ENCODE data around the gene DENND4B. TPM values are rescaled to one million over a fixed set of nuclear protein-coding genes. Genes with fewer than 3 reads are reported as not detected.

Gene DENND4B
- total and polyA plus RNA-seq, 4 donors, result 18.9 to 74.4 (median 39.1) TPM

DNA sequence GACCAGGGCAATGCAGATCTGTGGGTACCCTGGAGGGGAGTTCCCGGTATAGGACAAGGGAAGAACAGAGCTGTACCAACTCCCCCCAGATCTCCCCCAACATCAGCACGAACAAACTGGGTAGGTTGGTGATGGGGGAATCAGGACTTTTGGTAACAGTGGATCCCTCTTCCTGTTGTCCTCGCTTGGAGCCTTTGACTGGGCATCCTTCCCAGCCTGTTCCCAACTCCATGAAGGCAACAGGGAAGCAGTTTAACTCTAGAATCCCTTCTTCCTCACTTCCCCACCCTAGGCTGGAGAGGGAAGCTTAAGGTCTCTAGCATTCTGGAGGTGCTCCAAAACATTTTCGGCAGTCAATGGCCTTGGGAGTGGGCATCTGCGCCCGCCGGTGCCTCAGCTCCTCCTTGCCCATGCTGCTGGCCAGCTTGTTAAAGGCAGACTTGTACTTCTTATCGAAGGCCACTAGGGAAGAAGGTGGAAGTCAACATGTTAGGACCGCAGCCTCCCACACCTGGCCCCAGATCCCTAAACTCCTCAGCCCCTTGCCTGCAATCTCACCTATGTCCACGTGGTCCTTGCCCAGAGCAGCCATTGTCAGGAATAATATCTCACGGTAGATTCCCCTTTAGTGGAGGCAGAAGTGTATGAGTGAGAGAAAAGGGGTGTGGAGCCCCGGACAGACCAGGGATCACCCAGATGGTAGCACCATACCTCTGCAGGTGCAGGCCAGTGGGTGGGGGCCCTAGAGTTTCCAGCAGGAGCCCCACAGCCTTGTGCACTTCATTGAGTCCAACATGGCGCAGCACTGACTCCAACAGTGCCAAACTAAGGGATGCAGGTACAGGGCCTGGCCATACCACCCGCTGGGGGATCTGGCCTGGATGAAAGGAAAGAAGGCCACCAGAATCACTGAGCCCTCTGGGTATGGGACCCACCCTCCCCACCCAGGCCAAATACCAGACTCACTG, 16.3 kb downstream of the DENND4B start:
- H3K36me3 ChIP-seq (ENCODE audit: control insufficient read depth, insufficient read depth, low read length), result peaks cover 54% of the 10 kb centered on the region
- WGBS (ENCODE audit: insufficient coverage), result 94% methylated on average over 11 of the region's 14 CpGs
- H3K27me3 ChIP-seq (ENCODE audit: control insufficient read depth, insufficient read depth, low read length), result no peaks in the 10 kb centered on the region
- no peak for DNase-seq (ENCODE audit: low read depth in 4 of 6, low spot score in 6 of 6)
- H3K4me1 ChIP-seq (ENCODE audit: control insufficient read depth, insufficient read depth, low read length), result peaks cover 15% of the 10 kb centered on the region
- no peaks in the 10 kb centered on the region for H3K9me3 ChIP-seq (ENCODE audit: control insufficient read depth, insufficient read depth, low read length)
- H3K27ac ChIP-seq (ENCODE audit: low read depth, low read length), result no peak overlapping the region
- H3K4me3 ChIP-seq (ENCODE audit: low read depth, low read length), result no peak overlapping the region

DNA sequence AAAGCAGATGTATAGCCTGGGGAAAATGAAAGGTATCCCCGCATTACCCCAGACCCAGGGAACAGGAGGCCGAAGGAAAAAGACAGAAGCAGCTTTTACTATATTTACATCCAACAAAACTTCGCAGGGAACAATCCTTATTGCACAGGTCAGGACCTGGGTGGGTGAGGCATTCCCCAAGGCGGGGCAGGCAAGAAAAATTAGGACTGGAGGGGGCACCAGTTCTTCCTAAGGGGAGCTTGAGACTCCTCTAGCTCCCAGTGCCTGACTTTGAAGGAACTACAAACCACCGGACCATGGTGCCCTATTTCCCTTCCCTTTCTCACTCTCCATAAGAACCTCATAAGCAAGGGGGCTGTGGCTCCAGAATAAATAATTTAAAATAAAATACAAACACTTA, 17.1 kb downstream of the DENND4B start:
- no peaks in the 10 kb centered on the region for H3K9me3 ChIP-seq (ENCODE audit: control insufficient read depth, insufficient read depth, low read length)
- H3K27ac ChIP-seq (ENCODE audit: low read depth, low read length), result peak overlapping the region; percentile 75
- DNase-seq (ENCODE audit: low read depth in 4 of 6, low spot score in 6 of 6), result no peak
- 100% methylated on average over 1 of the region's 5 CpGs for WGBS (ENCODE audit: insufficient coverage)
- no peaks in the 10 kb centered on the region for H3K27me3 ChIP-seq (ENCODE audit: control insufficient read depth, insufficient read depth, low read length)
- peaks cover 45% of the 10 kb centered on the region for H3K36me3 ChIP-seq (ENCODE audit: control insufficient read depth, insufficient read depth, low read length)
- no peak overlapping the region for H3K4me3 ChIP-seq (ENCODE audit: low read depth, low read length)
- peaks cover 15% of the 10 kb centered on the region for H3K4me1 ChIP-seq (ENCODE audit: control insufficient read depth, insufficient read depth, low read length)

DNA sequence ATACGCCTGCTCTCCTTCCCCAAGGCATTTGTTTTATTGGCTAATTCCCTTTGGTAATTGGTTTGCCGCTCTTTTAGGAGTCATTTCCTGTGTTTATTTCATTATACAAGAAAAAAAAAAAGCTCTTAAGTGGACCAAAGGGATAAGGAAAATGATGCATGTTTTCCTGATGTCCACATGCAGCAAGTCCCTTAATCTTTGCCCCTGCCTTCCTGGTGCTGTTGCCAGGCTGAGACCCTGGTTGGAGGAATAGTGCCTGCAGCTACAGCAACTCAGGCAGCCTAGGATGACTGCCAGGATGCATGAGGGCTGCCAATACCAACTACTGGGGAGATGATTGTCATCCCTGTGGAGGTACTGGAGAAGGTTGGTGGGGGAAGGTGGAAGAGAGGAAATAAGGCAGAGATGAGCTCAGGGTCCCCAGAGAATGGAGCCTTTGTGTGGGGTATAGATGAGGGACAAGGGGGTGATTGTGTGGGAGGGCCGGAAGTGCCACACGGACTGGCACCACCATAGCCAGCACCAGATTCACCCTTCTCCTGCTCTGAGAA, 17.7 kb downstream of the DENND4B start:
- Histone ChIP-seq H3K4me1 (ENCODE audit: control insufficient read depth, insufficient read depth, low read length) (peaks cover 18% of the 10 kb centered on the region), H3K4me3 (ENCODE audit: low read depth, low read length) (no peak overlapping the region), H3K36me3 (ENCODE audit: control insufficient read depth, insufficient read depth, low read length) (peaks cover 40% of the 10 kb centered on the region), H3K27ac (ENCODE audit: low read depth, low read length) (peak overlapping the region; percentile 75), H3K27me3 (ENCODE audit: control insufficient read depth, insufficient read depth, low read length) (no peaks in the 10 kb centered on the region), H3K9me3 (ENCODE audit: control insufficient read depth, insufficient read depth, low read length) (no peaks in the 10 kb centered on the region)
- WGBS (ENCODE audit: insufficient coverage), result no CpG with 5 or more reads among the region's 4 CpGs
- peak in 2 of 6 donors; percentile 47 to 64 for DNase-seq (ENCODE audit: low read depth in 4 of 6, low spot score in 6 of 6)

DNA sequence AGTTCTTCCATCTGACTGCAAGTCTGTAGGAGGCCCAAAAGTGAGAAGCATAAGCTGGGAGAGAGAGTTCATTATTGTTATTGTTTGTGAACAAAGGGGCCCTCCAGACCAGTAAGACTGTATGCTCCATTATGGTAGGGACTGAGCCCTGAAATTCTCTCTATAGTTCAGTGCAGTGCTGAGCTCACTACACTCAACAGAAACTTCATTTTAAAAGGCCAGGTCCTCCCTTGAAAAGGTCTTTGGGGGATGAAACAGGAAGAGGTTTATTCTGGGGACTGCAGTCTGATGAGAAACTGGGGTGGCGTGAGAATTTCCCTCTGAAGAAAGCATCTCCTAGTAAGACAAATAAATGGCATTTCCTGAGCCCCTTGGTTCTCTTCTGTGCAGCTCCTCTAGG, 18.3 kb downstream of the DENND4B start:
- no CpG with 5 or more reads among the region's 1 CpG for WGBS (ENCODE audit: insufficient coverage)
- H3K27me3 ChIP-seq (ENCODE audit: control insufficient read depth, insufficient read depth, low read length), result no peaks in the 10 kb centered on the region
- peak overlapping the region; percentile 75 for H3K27ac ChIP-seq (ENCODE audit: low read depth, low read length)
- no peak overlapping the region for H3K4me3 ChIP-seq (ENCODE audit: low read depth, low read length)
- H3K9me3 ChIP-seq (ENCODE audit: control insufficient read depth, insufficient read depth, low read length), result no peaks in the 10 kb centered on the region
- H3K4me1 ChIP-seq (ENCODE audit: control insufficient read depth, insufficient read depth, low read length), result peaks cover 23% of the 10 kb centered on the region
- peaks cover 34% of the 10 kb centered on the region for H3K36me3 ChIP-seq (ENCODE audit: control insufficient read depth, insufficient read depth, low read length)
- DNase-seq (ENCODE audit: low read depth in 4 of 6, low spot score in 6 of 6), result no peak

DNA sequence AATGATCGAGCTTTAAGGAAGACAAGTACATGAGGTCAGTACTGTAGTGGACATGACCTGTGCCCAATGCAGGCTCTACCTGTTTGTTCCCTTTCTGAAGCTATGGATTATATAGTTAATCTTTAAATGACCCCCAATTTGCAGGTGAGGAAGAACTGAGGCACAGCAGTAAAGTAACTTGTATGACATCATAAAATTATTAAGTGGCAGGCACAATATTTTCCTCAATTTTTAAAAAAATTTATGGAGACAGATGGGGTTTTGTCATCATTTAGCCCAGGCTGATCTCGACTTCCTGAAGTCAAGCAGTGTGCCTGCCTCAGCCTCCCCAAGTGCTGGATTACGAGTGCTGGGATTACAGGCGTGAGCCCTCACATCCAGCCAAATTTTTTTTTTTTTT, 20.1 kb downstream of the DENND4B start:
- Histone ChIP-seq H3K4me3 (ENCODE audit: low read depth, low read length) (no peak overlapping the region), H3K27ac (ENCODE audit: low read depth, low read length) (no peak overlapping the region), H3K27me3 (ENCODE audit: control insufficient read depth, insufficient read depth, low read length) (no peaks in the 10 kb centered on the region), H3K36me3 (ENCODE audit: control insufficient read depth, insufficient read depth, low read length) (peaks cover 17% of the 10 kb centered on the region), H3K4me1 (ENCODE audit: control insufficient read depth, insufficient read depth, low read length) (peaks cover 27% of the 10 kb centered on the region), H3K9me3 (ENCODE audit: control insufficient read depth, insufficient read depth, low read length) (no peaks in the 10 kb centered on the region)
- WGBS (ENCODE audit: insufficient coverage), result no CpG with 5 or more reads among the region's 4 CpGs
- no peak for DNase-seq (ENCODE audit: low read depth in 4 of 6, low spot score in 6 of 6)

DNA sequence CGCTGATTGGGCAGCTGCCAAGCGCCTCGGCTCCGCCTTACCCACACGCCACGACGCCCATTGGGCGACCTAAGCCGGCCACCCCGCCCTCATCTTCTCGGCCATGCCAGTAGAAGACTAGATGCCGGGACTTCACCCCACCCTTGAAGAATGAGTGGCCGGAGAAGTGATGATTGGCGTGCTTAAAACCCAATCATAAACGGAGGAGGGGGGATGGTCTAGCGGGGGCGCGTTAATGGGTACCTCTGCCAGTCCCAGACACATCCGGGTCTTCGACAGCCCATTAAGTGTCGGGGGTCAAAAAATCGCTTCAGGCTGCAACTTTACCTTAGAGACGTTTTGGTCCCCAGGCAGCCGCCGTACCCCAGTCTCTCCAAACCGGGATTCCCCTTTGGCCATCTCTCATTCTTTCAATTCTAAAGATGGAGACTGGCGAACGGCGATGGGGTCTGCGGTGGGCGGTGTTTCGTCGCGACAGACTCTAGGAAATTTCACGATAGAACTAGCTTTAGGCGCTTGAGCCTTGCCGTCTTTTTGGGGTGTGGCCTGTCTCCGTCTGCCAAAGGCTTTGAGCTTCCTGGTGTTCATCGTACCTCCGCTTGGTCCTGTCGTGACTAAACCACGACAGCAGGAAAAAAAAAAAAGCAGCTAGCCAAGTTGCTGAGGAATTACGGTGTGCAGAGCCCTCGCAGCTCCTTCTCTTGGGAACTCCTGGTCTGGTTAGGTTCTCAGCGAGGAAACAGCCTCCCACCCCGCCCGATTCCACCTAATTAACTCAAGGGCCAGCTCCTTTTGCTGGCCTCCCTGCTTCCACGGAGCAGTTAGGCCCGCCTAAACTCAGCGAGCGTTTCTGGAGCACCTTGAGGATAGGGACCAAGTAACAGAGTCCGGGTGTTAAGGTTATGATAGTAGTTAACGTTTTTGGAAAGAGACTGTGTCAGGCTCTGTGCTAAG, 23.3 kb downstream of the DENND4B start, which contains the start of gene GATAD2B:
GATAD2B (minus strand) TSS at position 1 of the 954 bp plus-strand sequence. CDS start 94,625 bp downstream, outside the sequence.
- H3K4me1 ChIP-seq (ENCODE audit: control insufficient read depth, insufficient read depth, low read length), result peaks cover 28% of the 10 kb centered on the region
- whole genome bisulfite sequencing (ENCODE audit: insufficient coverage), result 0% methylated on average over 50 of the region's 53 CpGs
- H3K27ac ChIP-seq (ENCODE audit: low read depth, low read length), result peak within 1 kb of the TSS; percentile 93
- H3K4me3 ChIP-seq (ENCODE audit: low read depth, low read length), result peak within 1 kb of the TSS; percentile 84
- DNase-seq (ENCODE audit: low read depth in 4 of 6, low spot score in 6 of 6), result peak; percentile 99 to 100 (median 100)
- H3K36me3 ChIP-seq (ENCODE audit: control insufficient read depth, insufficient read depth, low read length), result no peaks in the 10 kb centered on the region
- H3K27me3 ChIP-seq (ENCODE audit: control insufficient read depth, insufficient read depth, low read length), result no peaks in the 10 kb centered on the region
- no peaks in the 10 kb centered on the region for H3K9me3 ChIP-seq (ENCODE audit: control insufficient read depth, insufficient read depth, low read length)

DNA sequence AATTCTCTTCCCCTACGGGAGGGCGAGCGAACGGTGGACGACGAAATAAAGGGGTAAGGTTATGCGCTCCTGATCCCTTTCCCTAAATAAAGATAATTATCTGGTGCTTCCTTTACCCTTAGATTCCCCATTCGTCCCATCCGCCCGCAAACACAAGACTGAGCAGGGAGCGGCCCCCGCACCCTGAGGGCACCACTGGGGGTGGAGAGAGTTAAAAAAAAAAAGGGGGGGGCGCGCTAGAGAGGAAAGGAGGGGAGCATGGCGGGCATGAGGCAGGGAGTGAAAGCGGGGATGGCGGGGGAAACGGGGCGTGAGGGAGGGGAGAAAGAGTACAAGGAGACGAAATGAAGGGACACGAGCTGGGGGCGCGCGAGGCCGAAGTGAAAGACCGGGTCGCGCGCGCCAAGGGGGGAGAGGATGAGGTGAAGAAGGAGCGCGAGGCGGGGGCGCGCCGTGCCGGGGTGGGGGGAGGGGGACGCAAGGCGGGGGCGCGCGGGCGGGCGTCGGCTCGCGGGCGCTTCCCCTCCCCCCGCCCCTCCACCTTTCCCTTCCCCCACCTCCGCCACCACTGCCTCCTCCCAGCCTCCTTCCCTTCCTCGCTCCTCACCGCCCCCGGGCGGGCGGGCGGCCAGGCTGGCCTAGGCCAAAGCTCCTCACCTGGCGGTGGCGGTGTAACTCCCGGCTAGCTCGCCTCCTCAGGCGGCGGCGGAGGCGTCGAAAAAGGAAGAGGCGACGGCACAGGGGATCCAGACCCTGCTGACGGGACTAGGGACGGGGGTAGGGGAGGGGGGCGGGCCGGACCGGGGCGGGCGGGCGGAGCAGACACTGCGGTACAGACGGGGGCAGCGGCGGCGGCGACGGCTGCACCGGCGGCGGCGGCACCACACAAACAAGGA, 24.2 kb downstream of the DENND4B start:
- Histone ChIP-seq H3K4me1 (ENCODE audit: control insufficient read depth, insufficient read depth, low read length) (peaks cover 22% of the 10 kb centered on the region), H3K4me3 (ENCODE audit: low read depth, low read length) (peak overlapping the region; percentile 84), H3K27ac (ENCODE audit: low read depth, low read length) (peak overlapping the region; percentile 92), H3K9me3 (ENCODE audit: control insufficient read depth, insufficient read depth, low read length) (no peaks in the 10 kb centered on the region), H3K36me3 (ENCODE audit: control insufficient read depth, insufficient read depth, low read length) (peaks cover 3% of the 10 kb centered on the region), H3K27me3 (ENCODE audit: control insufficient read depth, insufficient read depth, low read length) (no peaks in the 10 kb centered on the region)
- WGBS (ENCODE audit: insufficient coverage), result under 1% methylated on average over 40 of the region's 86 CpGs
- peak in 3 of 6 donors; percentile 20 to 79 (median 78) for DNase-seq (ENCODE audit: low read depth in 4 of 6, low spot score in 6 of 6)

DNA sequence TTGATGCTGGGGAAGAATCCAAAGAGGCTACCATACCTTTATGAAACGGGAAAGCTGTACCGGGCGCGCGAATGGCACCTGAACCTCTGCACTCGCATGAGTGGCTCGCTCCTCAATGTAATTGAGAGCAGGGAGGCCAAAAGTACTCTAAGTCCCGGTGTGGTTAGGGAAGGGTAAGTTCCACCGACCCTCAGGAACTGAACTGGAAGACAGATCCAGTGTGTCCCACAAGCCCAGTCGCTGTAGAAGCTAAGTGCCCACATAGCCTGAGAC, 24.8 kb downstream of the DENND4B start:
- WGBS (ENCODE audit: insufficient coverage), result 0% methylated on average over 8 of the region's 10 CpGs
- DNase-seq (ENCODE audit: low read depth in 4 of 6, low spot score in 6 of 6), result peak in 1 of 6 donors; percentile 39
- Histone ChIP-seq H3K27me3 (ENCODE audit: control insufficient read depth, insufficient read depth, low read length) (no peaks in the 10 kb centered on the region), H3K36me3 (ENCODE audit: control insufficient read depth, insufficient read depth, low read length) (peaks cover 3% of the 10 kb centered on the region), H3K27ac (ENCODE audit: low read depth, low read length) (peak overlapping the region; percentile 73), H3K4me1 (ENCODE audit: control insufficient read depth, insufficient read depth, low read length) (peaks cover 22% of the 10 kb centered on the region), H3K4me3 (ENCODE audit: low read depth, low read length) (peak overlapping the region; percentile 84), H3K9me3 (ENCODE audit: control insufficient read depth, insufficient read depth, low read length) (no peaks in the 10 kb centered on the region)
